HK-2 (cell line): ENCODE results near the gene TTLL5.
A peak's percentile ranks its signal among the peaks of the same experiment; 100 is the strongest.

Source experiments
- DNase-seq: peaks from one replicate; pipeline ENCODE4 v3.0.0-alpha.2; 2018; ENCODE audit not compliant: unreplicated experiment

The TTLL5 gene

DNA sequence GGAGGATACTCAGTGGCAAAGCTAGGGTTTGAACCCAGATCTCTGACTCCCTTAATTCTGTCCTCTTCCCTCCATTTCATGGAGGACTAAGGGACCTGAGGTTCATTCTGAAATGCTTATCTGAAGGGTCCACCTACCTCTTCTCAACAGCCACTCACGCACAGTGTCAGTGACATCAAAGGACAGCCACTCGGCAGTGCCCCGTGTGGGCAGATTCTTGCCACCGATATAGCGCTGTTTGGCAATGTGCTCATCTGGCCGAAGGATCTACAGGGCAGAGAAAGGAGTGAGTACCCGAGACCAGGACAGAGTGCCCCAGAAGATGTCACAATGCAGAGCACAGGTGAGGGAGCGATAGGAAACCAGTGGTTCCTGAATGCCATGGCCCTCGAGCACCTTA lies 309.9 kb downstream of the TTLL5 start:
- no peak for DNase-seq

DNA sequence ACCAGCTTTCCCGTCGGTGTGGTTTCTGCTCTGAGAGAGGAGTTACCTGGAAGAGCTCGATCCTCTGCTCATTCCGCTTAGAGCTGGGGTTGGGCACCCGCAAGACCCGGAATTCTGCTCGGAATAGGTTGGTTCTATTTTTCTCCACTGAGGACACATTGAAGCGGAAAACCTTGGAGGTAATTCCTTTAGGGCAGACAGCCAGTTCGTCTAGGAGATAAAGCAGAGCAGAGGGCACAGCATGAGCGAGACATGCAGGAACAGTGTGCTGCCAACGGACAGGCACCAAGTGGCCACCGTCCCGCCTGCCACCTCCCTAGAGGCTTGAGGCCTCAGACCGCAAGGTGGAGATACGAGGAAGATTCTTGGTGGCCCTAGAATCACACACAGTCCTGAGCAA lies 310.5 kb downstream of the TTLL5 start:
- no peak for DNase-seq

DNA sequence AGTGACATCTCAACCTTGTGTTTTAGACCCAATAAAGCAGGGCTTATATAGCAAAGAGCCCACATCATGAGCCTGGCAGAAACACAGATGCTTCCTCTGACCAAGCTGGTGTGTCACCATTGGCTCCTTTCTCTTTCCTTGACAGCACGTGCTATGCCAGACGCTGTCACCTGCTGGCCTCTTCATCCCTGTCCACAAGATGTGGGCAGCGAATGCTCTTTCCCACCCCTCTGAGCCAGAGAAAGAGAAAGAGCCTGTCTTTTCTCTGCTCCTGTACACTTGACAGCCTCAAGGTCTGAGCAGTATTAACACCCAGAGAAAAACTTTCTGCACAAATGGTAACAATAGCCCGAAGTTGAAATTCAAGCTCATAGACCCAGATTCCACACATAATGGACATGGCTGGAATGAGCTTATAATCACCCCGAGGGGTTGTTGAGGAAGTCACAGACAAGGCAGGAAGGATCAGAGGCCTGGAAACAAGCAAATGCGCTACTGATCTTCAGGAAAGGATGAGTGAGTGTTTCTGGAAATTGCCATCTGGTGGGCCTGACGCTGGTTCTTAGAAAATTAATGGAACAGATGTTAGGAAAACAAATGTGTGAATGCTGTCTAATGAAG lies 311.9 kb downstream of the TTLL5 start:
- DNase-seq = no peak

DNA sequence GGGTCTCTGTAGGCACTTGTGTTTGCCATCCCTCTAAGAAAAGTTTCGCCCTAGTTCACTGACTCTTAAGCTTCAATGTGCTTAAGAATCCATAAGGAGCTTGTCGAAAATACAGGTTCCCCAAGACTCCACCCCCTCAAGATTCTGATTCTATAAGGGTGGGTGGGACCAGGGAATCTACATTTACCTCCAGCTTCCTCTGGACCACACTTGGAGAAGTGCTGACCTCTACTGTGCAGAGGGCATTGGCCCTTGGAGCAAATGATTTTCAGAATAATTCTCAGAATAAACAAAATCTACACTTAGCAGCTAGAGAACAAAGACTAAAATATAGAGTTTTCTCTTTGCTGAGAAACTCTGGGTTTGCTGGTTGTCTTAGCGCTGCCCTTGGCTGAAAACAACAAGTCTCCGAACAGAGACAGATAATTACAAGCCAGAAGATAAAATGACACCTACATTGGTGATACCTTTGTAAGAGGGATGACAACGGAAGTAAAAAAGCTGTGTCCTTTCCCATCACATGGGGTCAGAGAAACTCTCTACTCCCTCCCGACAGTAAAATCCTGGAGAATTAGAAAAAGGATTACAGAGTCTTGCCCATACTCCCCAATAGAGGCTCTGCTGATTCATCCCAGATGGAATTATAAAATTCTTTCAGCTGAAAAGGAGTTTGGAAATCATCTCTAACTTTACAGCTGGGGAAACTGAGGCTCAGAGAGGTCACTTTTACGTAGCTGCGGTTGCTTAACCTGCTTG lies 316.0 kb downstream of the TTLL5 start:
- no peak for DNase-seq

DNA sequence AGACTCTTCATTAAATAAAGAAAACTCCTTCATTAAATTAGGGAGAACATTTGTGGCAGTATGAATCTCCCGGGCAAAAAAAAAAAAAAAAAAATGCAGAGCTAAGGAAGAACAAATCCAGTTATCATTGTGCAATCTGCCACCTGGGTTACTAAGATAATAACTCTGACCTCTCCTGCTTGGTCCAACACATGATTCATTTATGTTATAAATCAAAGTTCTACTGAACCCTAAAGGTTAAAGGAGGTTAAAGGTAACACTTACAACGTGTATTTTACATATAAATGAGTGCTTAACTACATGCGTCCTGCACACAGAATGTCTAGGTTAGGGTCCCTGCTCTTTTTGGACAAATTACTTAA lies 316.5 kb downstream of the TTLL5 start:
- no peak for DNase-seq

DNA sequence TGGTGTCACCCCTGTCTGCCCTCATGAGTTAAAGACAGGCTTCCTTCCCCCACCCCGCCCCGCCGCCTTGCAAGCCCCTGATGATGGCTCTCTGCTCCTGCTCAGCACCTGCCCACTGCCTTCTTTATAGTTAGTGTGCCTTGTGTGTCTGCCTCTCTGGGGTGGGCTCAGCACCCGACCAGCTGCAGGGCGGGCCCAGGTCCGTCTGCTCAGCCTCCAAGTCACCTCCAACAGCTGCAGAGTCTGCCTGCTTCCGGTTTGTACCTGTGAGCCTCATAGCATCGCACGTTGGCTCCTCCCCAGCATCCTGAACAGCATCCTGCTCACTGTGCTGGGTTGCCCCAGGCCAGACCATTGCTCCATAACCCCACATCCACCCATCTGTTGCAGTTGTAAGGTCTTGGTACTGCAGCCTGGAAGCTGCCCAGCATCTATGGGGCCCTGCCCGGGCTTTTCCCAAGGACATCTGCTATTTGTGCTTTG lies 317.2 kb downstream of the TTLL5 start:
- DNase-seq = no peak

DNA sequence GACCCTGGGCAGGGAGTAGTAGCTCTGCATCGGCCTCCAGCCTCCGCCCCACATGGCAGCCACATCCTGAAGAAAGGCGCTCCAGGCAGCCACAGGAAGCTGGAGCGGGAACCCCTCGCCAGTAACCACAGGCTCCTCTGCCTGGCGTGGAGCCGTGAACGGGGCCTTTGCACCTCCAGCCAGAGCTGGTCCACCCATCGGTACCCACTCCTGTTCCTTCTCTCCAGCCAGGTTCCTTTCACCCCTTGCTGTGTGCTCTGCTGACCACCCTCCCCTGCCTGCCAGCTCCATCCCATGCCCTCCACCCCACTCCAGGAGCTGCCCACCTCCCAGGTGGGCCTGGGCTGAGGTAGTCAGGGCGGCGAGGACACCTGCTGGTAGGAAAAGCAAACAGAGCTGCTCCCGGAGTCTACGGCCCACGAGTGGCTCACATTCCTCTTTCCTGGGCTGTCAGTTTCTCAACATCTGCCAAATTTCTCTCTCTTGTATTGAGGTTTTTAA lies 318.1 kb downstream of the TTLL5 start:
- peak; percentile 27 for DNase-seq

DNA sequence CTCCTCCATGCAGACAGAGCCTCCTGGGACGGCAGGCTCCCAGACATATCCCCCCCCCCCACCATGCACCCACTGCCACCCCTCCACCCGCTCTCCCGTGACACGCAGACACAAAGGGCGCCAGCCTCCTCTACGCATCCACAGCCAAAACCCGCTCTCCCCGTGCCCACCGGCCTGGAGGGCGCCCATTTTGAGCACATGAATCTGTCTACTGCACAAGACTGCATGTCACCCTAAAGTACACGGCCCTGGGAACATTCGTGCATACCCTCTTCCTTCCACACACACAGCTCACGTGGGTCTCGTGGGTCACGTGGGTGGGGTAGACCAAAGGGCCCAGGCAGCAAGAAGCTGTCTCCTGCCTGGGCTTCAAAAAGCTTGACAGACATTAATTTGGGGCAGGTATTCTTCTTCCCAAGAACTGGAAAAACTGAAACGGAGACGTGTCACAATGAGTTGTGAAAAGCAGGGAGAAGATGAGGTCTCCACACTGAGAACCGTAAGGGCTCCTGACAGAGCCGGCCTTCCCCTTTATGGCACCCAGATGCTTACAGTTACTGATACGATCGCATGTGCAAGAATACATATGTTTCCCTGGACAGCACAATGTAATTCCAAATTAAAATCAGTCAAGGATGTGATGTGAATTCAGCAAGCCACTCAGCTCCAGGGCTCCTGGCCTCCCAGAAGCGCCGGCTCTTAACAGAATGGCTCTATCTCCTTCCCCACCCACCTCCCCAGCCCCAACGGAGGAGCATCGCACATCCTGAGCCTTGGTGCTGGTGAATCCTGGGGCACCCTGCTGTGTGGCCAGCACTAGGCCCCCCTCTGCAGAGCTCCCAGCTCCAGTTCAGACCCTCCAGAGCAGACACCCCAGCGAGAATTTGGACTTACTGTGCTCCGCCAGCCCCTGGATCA lies 318.9 kb downstream of the TTLL5 start:
- DNase-seq = no peak

DNA sequence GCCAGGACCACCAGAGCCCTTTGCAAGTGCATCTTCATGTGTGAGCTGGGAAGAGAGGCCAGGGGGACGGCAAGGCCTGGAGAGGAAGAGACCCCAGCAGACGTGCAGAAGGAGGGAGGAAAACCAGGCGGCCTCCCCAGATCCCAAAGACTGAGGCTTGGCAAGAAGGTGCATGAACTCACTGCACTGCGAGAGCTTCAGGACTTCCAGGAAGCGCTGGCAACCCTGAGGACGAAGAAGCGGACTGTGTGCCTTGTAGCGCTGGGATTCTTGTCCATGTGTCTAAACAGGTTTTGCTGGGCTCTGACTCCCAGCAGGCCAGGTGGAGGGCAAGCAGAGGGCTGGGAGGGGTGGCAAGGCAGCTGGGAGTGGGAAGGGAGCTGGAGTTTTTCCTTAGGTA lies 319.8 kb downstream of the TTLL5 start:
- no peak for DNase-seq

DNA sequence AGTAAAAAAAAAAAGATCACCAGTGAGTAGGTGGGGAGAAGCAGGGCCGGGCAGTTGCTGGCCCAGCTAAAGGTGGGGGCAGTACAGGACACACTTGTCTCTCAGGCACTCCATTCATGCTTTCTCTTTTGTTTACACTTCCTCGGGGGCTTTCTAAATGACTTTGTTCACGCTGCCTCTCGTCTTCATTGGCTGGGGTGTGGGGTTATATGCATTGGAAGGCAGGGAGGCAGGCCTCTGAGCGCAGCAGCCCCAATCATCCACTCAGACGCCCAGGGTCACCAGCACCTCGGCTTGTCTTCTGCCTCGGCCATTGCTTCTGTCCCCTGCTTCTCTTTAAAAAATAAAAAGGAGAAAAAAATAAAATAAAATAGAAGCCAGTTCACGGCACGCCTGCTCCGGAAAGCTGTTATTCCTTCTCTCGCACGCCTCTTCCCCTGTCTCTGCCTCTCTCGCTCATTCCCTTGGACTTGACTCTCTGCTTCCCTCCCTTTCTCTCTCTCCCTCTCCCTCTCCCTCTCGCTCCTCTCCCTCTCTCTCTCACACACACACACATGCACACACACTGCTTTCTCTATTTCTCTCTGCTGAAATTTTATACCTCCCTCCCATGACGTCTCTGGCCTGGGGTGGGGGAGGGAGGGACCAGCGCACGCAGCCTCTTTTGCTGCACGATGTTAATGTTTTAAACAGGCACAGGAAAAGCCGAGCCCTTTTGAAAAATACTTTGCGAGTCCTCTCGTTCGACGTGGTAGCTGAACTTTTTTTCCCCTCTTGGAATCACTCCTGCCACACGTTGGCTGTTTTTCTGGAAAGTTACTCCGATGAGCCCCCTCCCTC lies 320.6 kb downstream of the TTLL5 start, which contains the start of gene TGFB3:
Gene TGFB3 (minus strand): TSS at position 570 of the 840 bp plus-strand sequence. CDS start 1,102 bp downstream, outside the sequence.
- DNase-seq = peak; percentile 72

DNA sequence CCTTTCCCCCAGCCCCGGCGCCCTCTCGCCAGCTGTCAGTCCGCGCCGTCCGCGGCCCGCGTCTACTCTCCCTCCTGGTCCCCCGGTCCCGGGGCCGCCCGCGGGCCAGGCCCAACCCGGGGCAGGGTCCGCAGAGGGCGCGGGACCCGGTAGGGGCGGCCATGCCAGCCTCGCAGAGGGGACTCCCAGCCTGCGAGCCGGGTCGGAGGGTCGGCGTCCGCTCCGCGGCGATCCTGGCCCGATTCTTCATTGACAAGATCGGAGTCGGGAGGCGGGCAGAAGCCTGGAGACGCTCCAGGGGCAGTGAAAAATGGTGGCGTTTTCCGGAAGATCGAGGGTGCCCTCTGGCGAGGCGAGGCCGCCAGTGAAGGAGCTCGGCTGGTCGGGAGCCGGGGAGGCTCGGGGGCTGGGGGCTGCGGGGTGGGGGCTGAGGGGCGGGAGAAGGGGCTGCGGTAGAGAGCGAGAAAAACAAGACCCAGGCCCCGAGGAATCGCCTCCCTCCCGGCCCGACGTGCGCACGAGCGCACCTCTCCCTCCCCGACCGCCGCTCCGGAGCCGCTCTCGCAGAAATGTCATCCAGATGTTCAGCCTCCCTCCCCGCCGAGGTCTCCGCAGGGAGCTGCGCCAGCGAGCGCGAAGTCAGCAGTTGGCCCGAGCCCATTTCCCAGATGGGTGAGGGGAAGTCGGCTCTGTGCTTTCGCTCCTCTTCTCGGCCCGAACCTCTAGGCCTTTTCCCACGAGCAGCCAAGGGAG lies 321.4 kb downstream of the TTLL5 start:
- DNase-seq = peak; percentile 82

DNA sequence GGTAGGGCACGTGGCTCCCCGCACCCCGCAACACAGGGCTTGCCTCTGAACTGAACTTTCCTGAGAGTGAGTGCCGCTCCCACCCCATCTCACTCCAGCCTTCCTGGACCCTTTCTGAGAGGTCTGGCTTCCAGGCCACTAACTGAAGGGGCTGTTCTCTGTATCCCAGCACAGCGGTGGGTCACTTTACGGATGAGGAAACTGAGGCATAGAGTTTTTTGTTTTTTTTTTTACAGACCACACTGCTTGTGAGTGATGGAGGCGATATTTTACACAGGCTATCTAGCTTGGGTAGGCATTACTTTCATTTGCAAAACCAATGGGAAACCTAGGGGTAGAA lies 321.9 kb downstream of the TTLL5 start:
- no peak for DNase-seq

DNA sequence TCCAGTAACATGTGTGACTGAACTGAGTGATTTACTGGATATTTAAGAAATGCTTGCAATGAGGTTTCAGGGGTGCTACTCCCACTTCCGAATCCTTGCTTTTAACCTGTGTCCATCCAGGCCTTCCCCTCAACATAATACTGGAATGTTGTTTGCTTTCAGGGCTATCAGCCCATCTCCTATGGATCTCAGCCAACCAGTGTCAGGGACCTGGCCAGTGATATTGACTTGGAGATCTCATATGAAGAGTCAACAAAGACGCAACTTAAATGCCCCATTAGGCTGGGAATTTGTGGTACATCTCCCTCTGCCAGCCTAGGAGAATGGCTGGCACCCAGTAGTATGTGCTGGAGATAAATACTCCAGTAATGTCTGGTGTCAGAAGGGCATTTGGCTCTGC lies 323.6 kb downstream of the TTLL5 start:
- DNase-seq = no peak

DNA sequence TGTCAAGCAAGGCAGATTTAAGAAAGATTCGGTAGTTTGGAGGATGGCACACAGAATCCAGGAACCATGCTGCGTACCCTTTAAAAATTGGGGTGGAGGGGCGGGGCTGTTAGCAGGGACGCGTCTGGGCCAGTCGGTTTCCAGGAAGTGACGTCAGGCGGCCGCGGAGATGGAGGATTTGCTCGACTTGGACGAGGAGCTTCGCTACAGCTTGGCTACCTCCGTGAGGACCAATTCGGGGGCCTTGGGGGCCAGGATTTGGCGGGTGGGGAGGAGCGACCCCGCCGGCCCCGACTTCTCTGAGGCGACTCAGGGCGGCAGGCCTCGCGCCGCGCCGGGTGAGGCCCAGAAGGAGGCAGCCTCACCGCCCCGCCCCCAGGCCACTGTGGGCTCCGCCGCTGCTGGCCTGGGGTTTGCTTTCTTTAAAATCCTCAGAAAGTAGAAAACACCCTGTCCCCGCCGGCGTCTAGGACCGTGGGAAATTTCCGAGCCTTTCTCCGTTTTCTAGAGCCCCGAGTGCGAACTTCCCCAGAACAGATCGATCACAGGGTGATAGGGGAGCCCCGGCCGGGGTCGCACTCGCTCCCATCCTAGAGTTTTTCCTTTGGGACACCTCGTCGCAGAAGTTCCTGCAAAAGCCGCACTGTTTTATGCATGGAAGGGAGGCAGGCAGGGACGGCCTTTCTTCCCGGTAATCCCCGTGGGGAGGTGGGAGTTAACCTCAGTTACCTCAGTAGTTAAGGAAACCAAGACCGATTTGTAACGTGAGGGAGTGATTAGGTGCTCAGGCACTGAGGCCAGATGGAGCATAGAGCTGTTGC lies 324.8 kb downstream of the TTLL5 start, which contains the start of gene IFT43:
Gene IFT43 (plus strand): TSS at position 146 of the 821 bp plus-strand sequence. CDS start 24 bp downstream, at position 170.
- peak; percentile 69 for DNase-seq

DNA sequence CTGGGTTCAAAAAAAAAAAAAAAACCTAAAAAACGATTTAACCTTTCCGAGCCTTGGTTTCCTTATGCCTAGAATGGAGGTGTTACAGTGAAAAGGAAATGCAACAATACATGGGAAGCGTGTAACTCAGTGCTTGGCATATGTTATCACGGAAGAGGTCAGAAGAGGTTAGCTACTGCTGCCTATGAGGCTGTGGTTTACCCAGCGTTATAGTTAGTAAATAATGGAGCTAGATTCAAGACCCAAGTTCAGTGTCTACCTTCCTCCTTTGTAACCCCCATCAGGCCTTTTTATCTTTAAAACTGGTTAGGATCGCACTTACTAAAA lies 325.4 kb downstream of the TTLL5 start:
- DNase-seq = no peak

DNA sequence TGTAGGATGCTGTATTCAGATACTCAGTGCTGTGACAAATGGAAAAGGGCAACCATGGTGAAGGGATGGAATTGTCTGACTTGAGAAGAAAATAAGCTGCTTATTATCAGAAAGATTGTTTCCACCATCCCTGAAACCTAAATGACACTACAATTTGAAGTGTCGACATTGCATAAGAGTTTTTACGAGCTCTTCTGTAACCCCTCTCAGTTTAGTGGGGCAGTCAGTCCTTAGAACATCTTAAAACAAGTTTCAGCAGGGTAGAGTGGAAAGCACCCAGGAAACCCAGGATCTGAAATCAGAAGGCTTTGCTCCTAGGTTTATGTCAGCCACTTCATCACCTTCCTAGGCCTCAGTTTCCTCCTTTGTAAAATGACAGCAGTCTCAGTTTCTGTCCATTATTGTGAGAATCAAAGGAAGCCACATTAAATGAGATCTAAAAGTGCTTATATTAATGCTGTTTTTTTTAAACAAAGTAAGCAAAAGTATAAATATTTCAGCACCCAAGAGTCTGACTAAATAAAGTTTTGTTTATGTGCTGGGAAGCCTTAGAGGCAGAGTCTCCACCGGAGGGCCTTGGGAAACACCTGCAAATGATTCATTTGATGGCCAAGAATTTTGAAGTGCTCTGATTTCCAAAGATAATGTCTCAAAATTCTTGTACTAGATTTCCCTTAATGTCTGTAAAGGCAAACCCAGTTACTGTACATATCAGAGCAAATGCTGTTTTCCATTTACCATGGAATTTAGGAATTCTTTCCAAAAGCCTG lies 326.3 kb downstream of the TTLL5 start:
- DNase-seq = no peak

DNA sequence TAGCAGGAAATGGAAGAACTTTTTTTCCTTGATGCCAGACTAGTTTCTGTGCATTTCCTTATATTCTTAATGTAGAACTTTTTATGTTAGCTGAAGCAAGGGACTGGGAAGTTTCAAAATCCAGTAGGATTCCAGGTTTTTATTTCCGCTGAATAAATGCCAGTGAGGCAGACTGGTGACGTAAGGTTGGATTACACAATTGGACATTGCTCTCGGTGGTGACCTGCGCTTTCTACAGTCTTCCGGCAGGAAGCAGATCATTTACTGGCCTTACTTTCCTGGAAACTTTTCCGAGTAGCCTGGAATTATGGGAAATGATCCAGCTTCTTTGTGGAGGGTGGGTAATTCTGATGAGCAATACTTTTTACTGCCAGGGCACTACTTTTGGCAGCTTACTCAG lies 328.1 kb downstream of the TTLL5 start:
- no peak for DNase-seq

DNA sequence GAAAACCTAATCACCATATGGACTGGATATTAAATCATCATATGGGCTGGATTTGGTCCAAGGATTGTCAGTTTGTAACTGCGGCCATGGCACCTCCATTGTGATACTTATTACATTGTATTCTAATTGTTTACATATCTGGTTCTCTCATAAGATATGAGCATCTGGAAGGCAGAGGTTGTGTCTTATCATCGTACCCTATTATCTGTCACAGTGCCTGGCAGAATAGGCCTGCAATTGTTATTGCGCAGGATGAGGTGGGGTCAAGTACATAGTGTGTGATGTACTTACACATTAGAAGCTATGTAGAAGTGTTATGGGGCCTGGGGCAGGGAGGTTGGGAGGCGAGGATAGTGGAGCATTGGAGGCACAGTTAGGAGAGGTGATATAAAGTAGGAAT lies 329.3 kb downstream of the TTLL5 start:
- no peak for DNase-seq

DNA sequence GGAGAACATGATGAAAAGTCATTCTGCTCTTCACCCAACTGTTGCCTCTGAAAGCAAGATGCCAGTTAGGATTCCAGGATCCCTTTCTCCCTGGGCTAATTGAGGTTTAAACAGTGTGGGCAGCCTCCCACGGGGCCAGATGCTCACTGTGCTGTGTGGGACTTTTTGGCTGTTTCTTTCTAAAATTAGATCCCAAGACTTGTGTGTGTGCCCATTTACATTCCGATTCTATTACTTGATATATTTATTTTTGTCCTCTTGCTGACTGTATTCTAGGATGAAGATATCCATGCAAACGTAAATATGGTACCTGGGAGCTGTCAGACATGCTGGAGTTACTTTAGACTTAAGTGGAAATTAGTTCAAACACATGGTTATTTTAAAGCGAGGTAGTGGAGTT lies 330.7 kb downstream of the TTLL5 start:
- no peak for DNase-seq
